ENCODE measurements around the gene NPVF.

DNA sequence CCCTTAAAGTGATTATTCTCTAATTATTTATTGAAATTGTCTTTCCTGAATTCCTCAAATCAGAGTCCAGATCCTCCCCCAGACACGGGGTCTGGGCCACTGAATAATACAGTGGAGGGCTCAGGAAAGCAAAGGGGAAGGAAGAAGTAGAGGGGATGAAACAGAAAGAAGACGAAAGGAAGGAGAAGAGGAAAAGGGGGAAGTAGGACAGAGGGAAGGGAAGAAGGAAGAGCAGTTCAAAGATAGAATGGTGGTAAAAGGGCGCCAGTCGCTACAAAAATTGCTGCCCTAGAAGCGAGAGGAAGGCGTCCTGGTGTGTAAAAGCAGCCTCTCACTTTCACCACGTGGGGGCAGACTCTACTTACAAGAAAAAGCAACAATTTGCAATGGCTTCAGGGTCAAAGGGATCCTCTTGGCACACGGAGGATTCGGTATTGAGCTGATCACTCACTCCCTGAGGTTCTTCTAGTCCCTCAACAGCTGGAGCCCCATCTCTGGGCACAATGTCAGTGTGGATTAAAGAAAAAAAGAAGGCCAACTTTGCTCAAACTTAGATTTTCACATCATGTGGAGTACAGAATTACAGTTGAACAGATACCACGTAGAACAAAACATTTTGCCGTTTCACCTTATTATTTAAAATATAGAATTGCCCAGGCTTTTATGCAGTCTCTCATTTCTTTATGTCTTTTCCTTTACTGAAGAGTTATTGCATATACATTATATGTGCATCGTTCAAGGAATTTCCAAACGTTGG is 31.4 kb upstream of the NPVF start:
- TF ChIP-seq, protein P1, sequence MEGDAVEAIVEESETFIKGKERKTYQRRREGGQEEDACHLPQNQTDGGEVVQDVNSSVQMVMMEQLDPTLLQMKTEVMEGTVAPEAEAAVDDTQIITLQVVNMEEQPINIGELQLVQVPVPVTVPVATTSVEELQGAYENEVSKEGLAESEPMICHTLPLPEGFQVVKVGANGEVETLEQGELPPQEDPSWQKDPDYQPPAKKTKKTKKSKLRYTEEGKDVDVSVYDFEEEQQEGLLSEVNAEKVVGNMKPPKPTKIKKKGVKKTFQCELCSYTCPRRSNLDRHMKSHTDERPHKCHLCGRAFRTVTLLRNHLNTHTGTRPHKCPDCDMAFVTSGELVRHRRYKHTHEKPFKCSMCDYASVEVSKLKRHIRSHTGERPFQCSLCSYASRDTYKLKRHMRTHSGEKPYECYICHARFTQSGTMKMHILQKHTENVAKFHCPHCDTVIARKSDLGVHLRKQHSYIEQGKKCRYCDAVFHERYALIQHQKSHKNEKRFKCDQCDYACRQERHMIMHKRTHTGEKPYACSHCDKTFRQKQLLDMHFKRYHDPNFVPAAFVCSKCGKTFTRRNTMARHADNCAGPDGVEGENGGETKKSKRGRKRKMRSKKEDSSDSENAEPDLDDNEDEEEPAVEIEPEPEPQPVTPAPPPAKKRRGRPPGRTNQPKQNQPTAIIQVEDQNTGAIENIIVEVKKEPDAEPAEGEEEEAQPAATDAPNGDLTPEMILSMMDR (IDR thresholded peaks at IDR 0.05; ENCODE audit: insufficient read depth, low read length, poor library complexity, severe bottlenecking), result peak; percentile 74
- no peak for TF ChIP-seq EZH2phosphoT487 (conservative IDR thresholded peaks at IDR 0.05; ENCODE audit: low read length)

Data from SU-DHL-6 (cell line).